GM12892 (cell line): Measurements from ENCODE around the gene NFIB.

Experiments
- DNase-seq: peaks from one replicate; pipeline ENCODE4 v3.0.0; 2011; ENCODE audit not compliant: insufficient read length
- FAIRE-seq: peaks from 2 replicates; lab custom pipeline; 2011; peaks lifted over from hg19 to GRCh38; lab: Jason Lieb, UNC
- POLR2A ChIP-seq: IDR thresholded peaks from 2 replicates; pipeline ENCODE4 v1.6.1; 2011; ENCODE audit warnings: low read depth, low read length, control low read depth
- POLR2AphosphoS5 ChIP-seq: IDR thresholded peaks from 2 replicates; pipeline ENCODE4 v1.6.1; 2011; ENCODE audit warnings: low read depth, low read length, control low read depth
- TAF1 ChIP-seq: IDR thresholded peaks from 2 replicates; pipeline ENCODE4 v1.6.1; 2011; ENCODE audit warnings: low read depth, mild to moderate bottlenecking, control low read depth, low read length, borderline replicate concordance

The NFIB gene

GRCh38 chr9:14341437-14342122 lies 27.6 kb upstream of the NFIB start:
- TF ChIP-seq POLR2A, result no peak
- TF ChIP-seq POLR2AphosphoS5, result no peak
- TF ChIP-seq TAF1, result no peak
- FAIRE-seq (no peak), DNase-seq (no peak)

DNA sequence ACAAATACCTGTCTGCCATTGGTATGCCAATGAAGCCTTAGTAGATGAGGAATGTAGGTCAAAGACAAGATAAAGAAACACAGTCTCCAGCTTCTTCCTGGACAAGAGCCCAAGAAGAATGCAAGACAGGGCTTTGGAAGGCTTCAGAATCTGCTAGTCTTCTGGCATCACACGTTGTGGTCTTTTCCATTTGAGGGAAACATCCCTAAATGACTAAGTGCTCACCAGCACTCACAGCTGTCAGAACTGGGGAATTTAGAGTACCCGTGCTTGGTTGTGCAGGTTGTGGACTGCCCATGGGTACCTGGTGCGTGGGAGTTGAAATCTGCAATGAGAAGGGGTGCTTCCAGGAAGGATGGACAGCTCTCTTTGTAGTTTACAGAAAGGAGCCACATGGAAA lies 27.1 kb upstream of the NFIB start:
- FAIRE-seq (no peak), DNase-seq (no peak)
- no peak for TF ChIP-seq POLR2A
- no peak for TF ChIP-seq TAF1
- no peak for TF ChIP-seq POLR2AphosphoS5

GRCh38 chr9:14340219-14340873 lies 26.4 kb upstream of the NFIB start:
- TF ChIP-seq POLR2A, result no peak
- TF ChIP-seq TAF1, result no peak
- TF ChIP-seq POLR2AphosphoS5, result no peak
- DNase-seq (no peak), FAIRE-seq (no peak)

- FAIRE-seq, result no peak
- no peak for DNase-seq
- TF ChIP-seq TAF1 (no peak), POLR2A (no peak), POLR2AphosphoS5 (no peak)
These were observed 25.8 kb upstream of the NFIB start for GRCh38 chr9:14339746-14340145.

DNA sequence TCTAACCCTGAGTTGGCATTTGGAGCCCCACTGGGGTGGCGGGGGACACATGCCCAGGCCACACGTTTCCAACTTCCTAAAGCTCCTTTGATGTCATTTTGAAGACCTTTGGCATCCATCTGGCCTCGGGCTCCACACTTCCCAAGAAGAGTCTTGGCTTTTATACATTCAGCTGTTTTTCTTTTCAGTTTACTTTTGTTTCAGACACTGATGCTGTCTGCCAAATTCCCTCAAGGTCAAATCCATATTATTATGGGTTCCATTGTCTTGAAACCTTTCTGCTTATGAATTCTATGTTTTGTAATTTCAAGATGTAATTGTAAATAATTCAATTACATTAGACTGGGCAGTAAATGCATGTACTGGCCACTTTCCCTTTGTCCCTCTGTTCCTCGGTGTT lies 23.7 kb upstream of the NFIB start:
- FAIRE-seq, result no peak
- no peak for DNase-seq
- no peak for TF ChIP-seq POLR2A
- TF ChIP-seq TAF1, result no peak
- no peak for TF ChIP-seq POLR2AphosphoS5

DNA sequence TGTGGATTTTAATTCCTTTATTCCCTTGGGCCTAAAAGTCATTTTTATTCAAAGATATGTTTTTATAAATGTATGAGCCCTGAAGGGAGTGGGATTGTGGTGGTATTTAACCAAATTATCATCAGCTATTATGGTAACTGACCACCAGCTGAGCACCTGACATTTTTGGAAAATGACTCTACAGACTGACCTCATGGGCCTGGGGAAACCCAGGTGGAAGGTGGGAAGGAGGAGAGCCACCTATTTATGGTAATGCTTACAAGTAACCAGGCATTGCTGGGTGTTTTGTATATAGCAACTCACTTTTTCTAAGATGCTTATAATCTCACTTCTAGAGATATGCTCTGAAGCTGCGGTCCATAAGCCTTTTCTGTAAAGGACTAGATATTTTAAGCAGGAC lies 22.3 kb upstream of the NFIB start:
- no peak for FAIRE-seq
- DNase-seq, result no peak

DNA sequence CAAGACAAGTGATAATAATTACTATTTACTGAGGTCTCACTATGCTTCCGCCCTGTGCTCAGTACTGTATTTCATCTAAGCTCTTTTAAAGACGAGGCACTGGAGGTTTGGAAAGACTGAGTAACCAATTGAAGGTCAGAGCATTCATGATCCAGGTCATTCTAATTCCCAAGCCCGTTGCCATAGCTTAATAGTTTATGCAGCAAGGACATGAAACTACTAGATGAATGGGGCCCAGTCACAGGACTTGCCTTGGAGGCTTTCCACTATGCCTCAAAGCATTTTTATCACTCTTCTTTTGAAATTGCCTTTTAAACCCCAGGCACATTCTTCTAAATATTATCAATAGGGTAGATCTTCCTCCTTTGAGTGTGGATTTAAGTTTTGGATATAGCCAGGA lies 17.2 kb upstream of the NFIB start:
- TF ChIP-seq POLR2A (no peak), POLR2AphosphoS5 (no peak), TAF1 (no peak)
- no peak for DNase-seq
- no peak for FAIRE-seq

More for the DNA sequence above, 22.3 kb upstream of the NFIB start:
- TF ChIP-seq TAF1, result no peak
- TF ChIP-seq POLR2AphosphoS5, result no peak

DNA sequence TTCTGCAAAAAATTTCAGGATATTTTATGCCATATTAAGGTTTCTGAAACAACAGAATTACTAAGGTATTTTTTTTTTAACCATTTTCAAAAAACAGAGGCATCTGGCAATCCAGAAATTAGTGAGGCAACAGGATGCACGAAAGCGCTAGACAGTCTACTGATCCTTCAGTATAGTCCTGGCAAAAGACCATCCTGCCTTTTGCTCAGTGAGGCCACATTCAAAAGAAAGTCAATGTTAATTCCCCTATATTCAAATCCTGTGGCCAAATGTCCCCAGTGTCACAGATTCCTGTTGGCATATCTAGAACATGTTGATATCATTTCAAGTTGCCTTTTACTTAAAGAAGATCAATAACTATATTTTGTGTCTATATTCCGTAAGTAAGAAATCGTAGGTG lies 13.1 kb upstream of the NFIB start:
- DNase-seq (no peak), FAIRE-seq (no peak)
- TF ChIP-seq POLR2A (no peak), TAF1 (no peak), POLR2AphosphoS5 (no peak)

DNA sequence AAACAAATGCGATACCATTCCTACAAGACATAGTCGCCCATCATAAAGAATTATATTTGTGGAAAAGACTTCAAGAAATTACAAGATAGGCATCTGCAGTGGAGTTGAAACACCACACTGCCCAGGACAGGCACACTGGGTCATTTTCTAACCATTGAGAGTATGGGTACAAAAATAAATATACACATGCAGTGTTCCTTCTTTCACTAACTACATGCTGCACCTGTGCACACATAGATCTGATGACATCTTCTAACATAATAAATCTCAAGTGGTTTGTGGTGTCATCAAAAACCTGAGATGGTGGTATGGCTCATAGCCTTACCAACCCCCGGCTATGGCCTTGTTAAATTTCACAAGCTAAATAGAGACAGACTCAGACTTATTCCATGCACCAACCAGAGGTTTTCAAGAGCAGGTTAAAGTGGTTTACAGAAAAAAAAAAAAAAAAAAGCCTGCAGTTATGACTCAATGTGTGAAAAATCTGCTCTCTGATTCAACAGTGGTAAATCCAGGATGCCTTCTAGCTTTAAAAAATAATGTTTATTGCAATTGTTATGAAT lies 12.4 kb upstream of the NFIB start:
- no peak for DNase-seq
- FAIRE-seq, result no peak
- TF ChIP-seq POLR2A (no peak), POLR2AphosphoS5 (no peak), TAF1 (no peak)

DNA sequence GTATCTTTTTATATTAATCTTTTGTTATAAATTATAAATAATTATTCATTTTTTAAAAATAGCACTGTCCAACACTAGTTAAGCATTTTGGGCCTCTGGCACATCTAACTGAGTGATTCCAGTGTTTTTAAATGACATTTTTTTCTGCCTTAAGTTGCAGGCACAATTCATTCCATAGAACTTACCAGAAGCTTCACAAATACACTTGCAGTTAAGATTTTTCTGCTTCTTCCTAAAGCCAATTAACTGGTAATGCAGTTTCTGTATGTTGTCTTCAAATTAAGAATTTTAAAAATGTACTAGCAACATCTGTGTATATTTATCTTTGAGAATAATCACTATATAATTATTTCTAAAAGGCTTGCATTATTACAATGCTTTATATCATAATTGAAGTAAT lies 11.2 kb upstream of the NFIB start:
- FAIRE-seq (no peak), DNase-seq (no peak)
- no peak for TF ChIP-seq POLR2AphosphoS5
- TF ChIP-seq TAF1, result no peak
- TF ChIP-seq POLR2A, result no peak

DNA sequence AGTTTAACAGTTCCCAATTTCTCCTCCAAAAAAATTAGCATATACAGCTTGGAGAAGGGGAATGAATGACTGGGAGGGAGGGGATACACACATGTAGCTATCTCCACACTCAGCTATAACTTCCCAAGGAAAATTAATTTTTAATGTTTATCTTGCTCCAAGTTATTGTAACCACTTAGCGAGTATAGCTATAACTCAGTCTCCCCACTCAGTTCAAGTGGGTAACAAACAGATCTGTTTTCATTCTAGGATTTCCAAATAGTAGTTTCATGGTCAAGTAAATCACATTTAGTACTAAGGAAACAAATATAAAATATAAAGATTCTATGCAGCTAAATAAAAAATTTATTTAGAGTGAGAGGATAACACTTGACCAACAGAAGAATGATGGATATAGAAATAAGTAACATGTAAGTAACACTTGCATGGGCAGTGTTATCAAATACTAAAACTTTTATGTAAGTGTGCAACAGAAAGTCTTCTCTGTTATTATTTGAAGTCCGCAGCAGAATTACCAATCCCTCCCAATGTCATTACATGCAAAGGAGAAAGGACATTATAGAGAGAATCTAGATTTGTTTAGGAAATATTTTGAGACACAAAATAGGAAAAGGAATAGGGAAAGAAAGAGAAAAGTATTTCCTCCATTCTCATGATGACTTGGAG lies 10.2 kb upstream of the NFIB start:
- DNase-seq (no peak), FAIRE-seq (no peak)
- TF ChIP-seq TAF1 (no peak), POLR2A (no peak), POLR2AphosphoS5 (no peak)
